HG03571 (cell line): ENCODE measurements around the gene SUCNR1.
"Not testable (repeated sequence)": the region's sequence is repeated elsewhere in the genome, so short reads cannot be mapped to it uniquely, and the experiment has no call there.

ENCODE experiments used
- ATAC-seq: cut with Tn5 transposase; IDR thresholded peaks from one replicate; pipeline ENCODE4 v1.9.1; 2021; ENCODE audit not compliant: unreplicated experiment

Gene SUCNR1

GRCh38 chr3:151900884-151901643 lies 27.6 kb downstream of the SUCNR1 start:
- no peak for ATAC-seq

GRCh38 chr3:151901644-151902285 lies 28.3 kb downstream of the SUCNR1 start:
- ATAC-seq, result no peak

- no peak for ATAC-seq
These were observed 30.1 kb downstream of the SUCNR1 start for GRCh38 chr3:151903501-151903991.

GRCh38 chr3:151905647-151906046 lies 32.2 kb downstream of the SUCNR1 start:
- no peak for ATAC-seq

GRCh38 chr3:151906751-151907150 lies 33.3 kb downstream of the SUCNR1 start:
- ATAC-seq, result no peak

GRCh38 chr3:151908399-151908798 lies 35.0 kb downstream of the SUCNR1 start:
- no peak for ATAC-seq

GRCh38 chr3:151909681-151910405 lies 36.4 kb downstream of the SUCNR1 start:
- ATAC-seq, result no peak

- ATAC-seq, result no peak
These were observed 38.0 kb downstream of the SUCNR1 start for GRCh38 chr3:151911462-151911861.

GRCh38 chr3:151912028-151912427 lies 38.6 kb downstream of the SUCNR1 start:
- ATAC-seq, result no peak

- no peak for ATAC-seq
These were observed 43.3 kb downstream of the SUCNR1 start for GRCh38 chr3:151916781-151917180.

GRCh38 chr3:151918253-151919029 lies 45.0 kb downstream of the SUCNR1 start:
- ATAC-seq, result no peak

- no peak for ATAC-seq
These were observed 45.5 kb downstream of the SUCNR1 start for GRCh38 chr3:151919030-151919328.

GRCh38 chr3:151919446-151919845 lies 46.0 kb downstream of the SUCNR1 start:
- ATAC-seq, result no peak

- ATAC-seq, result no peak
These were observed 50.5 kb downstream of the SUCNR1 start for GRCh38 chr3:151923901-151924300.

GRCh38 chr3:151924753-151925152 lies 51.3 kb downstream of the SUCNR1 start:
- no peak for ATAC-seq

- ATAC-seq, result no peak
These were observed 52.0 kb downstream of the SUCNR1 start for GRCh38 chr3:151925419-151925818.

GRCh38 chr3:151925876-151926275 lies 52.4 kb downstream of the SUCNR1 start:
- ATAC-seq, result no peak

GRCh38 chr3:151926956-151927355 lies 53.5 kb downstream of the SUCNR1 start:
- no peak for ATAC-seq

- ATAC-seq, result not testable (repeated sequence)
These were observed 54.6 kb downstream of the SUCNR1 start for GRCh38 chr3:151927915-151928525.

- no peak for ATAC-seq
These were observed 57.7 kb downstream of the SUCNR1 start for GRCh38 chr3:151931171-151931570.
